Activated CD8-positive, alpha-beta memory T cell treated with anti-CD3 and anti-CD28 coated beads, Interleukin-2, amount 10 ng/mL, durations not matched to agents 7 days and 5 days (primary cell): ENCODE results near the gene DEK. TPM values are rescaled to one million over a fixed set of nuclear protein-coding genes. Genes with fewer than 3 reads are reported as not detected.

Experiments
- total RNA-seq, 2 experiments: library from RNA; stranded (reverse); gene quantifications; one replicate each; pipeline ENCODE4 v1.2.3, GENCODE V29; 2021

DEK gene
- total RNA-seq, 2 experiments from 2014 or later: 209 to 218 TPM

Other genes starting within 250 kb of the DEK start
- under 1 TPM in 1 of 2 experiments, not detected in 1; 0.30 TPM for gene NHLRC1, start 141.9 kb downstream of the DEK start, total RNA-seq
- 1 to 10 TPM; 5.6 to 9.5 TPM for gene TPMT, start 109.5 kb downstream of the DEK start, total RNA-seq
- gene KDM1B, start 109.1 kb downstream of the DEK start, total RNA-seq: 10 to 100 TPM in 1 of 2 experiments, 1 to 10 TPM in 1; 8.6 to 10.4 TPM
- gene RNF144B, start 122.8 kb upstream of the DEK start, total RNA-seq: 1 to 10 TPM in 1 of 2 experiments, under 1 TPM in 1; 0.23 to 1.6 TPM